PFSK-1 (cell line): ENCODE results near the gene SLC35A3.

Experiments used
- POLR2AphosphoS5 ChIP-seq: IDR thresholded peaks from 2 replicates; pipeline ENCODE4 v1.6.1; 2012; ENCODE audit warnings: low read depth, mild to moderate bottlenecking, control low read depth, low read length, moderate library complexity
- SIN3A ChIP-seq: IDR thresholded peaks from 2 replicates; pipeline ENCODE4 v1.6.1; 2012; ENCODE audit warnings: mild to moderate bottlenecking, low read length, moderate library complexity, borderline replicate concordance; ENCODE audit not compliant: insufficient read depth
- TAF1 ChIP-seq: IDR thresholded peaks from 2 replicates; pipeline ENCODE4 v1.6.1; 2012; ENCODE audit warnings: low read length, control low read depth, borderline replicate concordance; ENCODE audit not compliant: insufficient read depth
- TF ChIP-seq, protein P1 (sequence below), 2 experiments: IDR thresholded peaks; 2 replicates each; pipeline versions ENCODE4 v1.6.1 to v1.8.0; 2011 to 2012; ENCODE audit warnings: low read depth in 2 of 2, low read length in 2 of 2, control low read depth in 1 of 2, inconsistent platforms in 1 of 2, mild to moderate bottlenecking in 1 of 2, moderate library complexity in 1 of 2; ENCODE audit not compliant: insufficient read depth in 1 of 2

DNA sequence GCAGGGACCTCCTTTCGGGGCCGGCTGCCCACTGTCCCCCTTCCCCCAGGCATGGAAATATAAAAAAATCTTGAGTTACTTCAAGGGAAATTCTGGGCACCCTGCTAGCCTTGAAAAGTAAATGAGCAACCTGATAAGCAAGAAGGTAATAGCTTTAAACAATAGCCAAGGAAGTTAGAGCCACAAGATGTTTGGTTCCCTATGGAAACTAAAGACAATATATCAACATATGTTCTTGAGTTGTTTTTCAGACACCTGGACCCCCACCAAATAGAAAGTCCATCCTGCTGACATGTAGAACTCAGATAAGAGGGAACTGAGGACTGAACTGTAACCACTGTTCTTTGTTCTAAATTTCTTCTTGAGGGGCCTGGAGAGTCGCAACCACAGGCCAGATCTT, 19.3 kb upstream of the SLC35A3 start:
- no peak for TF ChIP-seq POLR2AphosphoS5
- no peak for TF ChIP-seq SIN3A
- TF ChIP-seq, protein P1, sequence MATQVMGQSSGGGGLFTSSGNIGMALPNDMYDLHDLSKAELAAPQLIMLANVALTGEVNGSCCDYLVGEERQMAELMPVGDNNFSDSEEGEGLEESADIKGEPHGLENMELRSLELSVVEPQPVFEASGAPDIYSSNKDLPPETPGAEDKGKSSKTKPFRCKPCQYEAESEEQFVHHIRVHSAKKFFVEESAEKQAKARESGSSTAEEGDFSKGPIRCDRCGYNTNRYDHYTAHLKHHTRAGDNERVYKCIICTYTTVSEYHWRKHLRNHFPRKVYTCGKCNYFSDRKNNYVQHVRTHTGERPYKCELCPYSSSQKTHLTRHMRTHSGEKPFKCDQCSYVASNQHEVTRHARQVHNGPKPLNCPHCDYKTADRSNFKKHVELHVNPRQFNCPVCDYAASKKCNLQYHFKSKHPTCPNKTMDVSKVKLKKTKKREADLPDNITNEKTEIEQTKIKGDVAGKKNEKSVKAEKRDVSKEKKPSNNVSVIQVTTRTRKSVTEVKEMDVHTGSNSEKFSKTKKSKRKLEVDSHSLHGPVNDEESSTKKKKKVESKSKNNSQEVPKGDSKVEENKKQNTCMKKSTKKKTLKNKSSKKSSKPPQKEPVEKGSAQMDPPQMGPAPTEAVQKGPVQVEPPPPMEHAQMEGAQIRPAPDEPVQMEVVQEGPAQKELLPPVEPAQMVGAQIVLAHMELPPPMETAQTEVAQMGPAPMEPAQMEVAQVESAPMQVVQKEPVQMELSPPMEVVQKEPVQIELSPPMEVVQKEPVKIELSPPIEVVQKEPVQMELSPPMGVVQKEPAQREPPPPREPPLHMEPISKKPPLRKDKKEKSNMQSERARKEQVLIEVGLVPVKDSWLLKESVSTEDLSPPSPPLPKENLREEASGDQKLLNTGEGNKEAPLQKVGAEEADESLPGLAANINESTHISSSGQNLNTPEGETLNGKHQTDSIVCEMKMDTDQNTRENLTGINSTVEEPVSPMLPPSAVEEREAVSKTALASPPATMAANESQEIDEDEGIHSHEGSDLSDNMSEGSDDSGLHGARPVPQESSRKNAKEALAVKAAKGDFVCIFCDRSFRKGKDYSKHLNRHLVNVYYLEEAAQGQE (IDR thresholded peaks at IDR 0.05; ENCODE audit: insufficient read depth in 1 of 2, low read depth in 2 of 2, low read length in 2 of 2), result no peak
- no peak for TF ChIP-seq TAF1
